ENCODE measurements around the gene MSL1. TPM values are rescaled to one million over a fixed set of nuclear protein-coding genes. Genes with fewer than 3 reads are reported as not detected.

MSL1 gene
- total and polyA plus RNA-seq, 2 of the 13 experiments (the other 11 are each of a cell fraction or from before 2014, with no cell fraction given): 63.8 to 88.5 TPM

GRCh38 chr17:40111221-40112128 is 10.3 kb upstream of the MSL1 start (continued):
- TF ChIP-seq ZNF646 (CRISPR knock-in tag; IDR thresholded peaks at IDR 0.05) (no peak), U2AF2 (IDR thresholded peaks at IDR 0.05; ENCODE audit: low read depth, low read length) (no peak), TSC22D2 (CRISPR knock-in tag; IDR thresholded peaks at IDR 0.05; ENCODE audit: borderline replicate concordance) (0 out of 2 replicates have a peak, but pooled peaks have one; percentile 31), NR0B2 (CRISPR knock-in tag; IDR thresholded peaks at IDR 0.05) (no peak), HOXD1 (CRISPR knock-in tag; IDR thresholded peaks at IDR 0.05) (peak; percentile 100), ZNF124 (CRISPR knock-in tag; IDR thresholded peaks at IDR 0.05) (0 out of 2 replicates have a peak, but pooled peaks have one; percentile 63), ZNF781 (CRISPR knock-in tag; IDR thresholded peaks at IDR 0.05; ENCODE audit: borderline replicate concordance, not compliant biosample characterization) (peak; percentile 65), FUBP1 (CRISPR knock-in tag; IDR thresholded peaks at IDR 0.05; ENCODE audit: borderline replicate concordance) (peak; percentile 90; the same call in 1 of the 2 replicates), CEBPG (CRISPR knock-in tag; IDR thresholded peaks at IDR 0.05) (no peak), SMAD1 (CRISPR knock-in tag; IDR thresholded peaks at IDR 0.05; ENCODE audit: borderline replicate concordance, low read depth) (peak; percentile 95; the same call in 1 of the 2 replicates), KDM2A (CRISPR knock-in tag; IDR thresholded peaks at IDR 0.05; ENCODE audit: borderline replicate concordance, low read depth) (no peak; the same call in 1 of the 2 replicates), EP300 (IDR thresholded peaks at IDR 0.05; ENCODE audit: low read depth in 2 of 2, low read length in 2 of 2) (peak in 1 of 2 experiments; percentile 76; a peak in 2 of 4 replicates), EP300 (CRISPR knock-in tag; IDR thresholded peaks at IDR 0.05; ENCODE audit: borderline replicate concordance) (peak; percentile 61), SNAI1 (CRISPR knock-in tag; IDR thresholded peaks at IDR 0.05; ENCODE audit: borderline replicate concordance) (no peak), PHF8 (CRISPR knock-in tag; IDR thresholded peaks at IDR 0.05) (peak; percentile 53), IRF2 (CRISPR knock-in tag; IDR thresholded peaks at IDR 0.05) (peak; percentile 90), ZNF790 (CRISPR knock-in tag; IDR thresholded peaks at IDR 0.05; ENCODE audit: borderline replicate concordance) (no peak), SNRNP70 (IDR thresholded peaks at IDR 0.05; ENCODE audit: low read depth, low read length) (no peak), FOXP1 (IDR thresholded peaks at IDR 0.05) (no peak), FOXP1 (CRISPR knock-in tag; IDR thresholded peaks at IDR 0.05) (peak; percentile 8; the same call in 1 of the 2 replicates), ZNF329 (CRISPR knock-in tag; IDR thresholded peaks at IDR 0.05; ENCODE audit: low read depth) (0 out of 2 replicates have a peak, but pooled peaks have one; percentile 21)
